DMS53 treated with DMSO at 0.1 percent for 48 hours (cell line): ENCODE data around the gene HSPBP1.
A peak's percentile ranks its signal among the peaks of the same experiment; 100 is the strongest.
"Not testable (repeated sequence)": the region's sequence is repeated elsewhere in the genome, so short reads cannot be mapped to it uniquely, and the experiment has no call there.

Experiments used
- DNase-seq: peaks from one replicate; lab custom pipeline; 2025; ENCODE audit not compliant: unreplicated experiment; lab: John Stamatoyannopoulos, UW

The HSPBP1 gene, protein sequence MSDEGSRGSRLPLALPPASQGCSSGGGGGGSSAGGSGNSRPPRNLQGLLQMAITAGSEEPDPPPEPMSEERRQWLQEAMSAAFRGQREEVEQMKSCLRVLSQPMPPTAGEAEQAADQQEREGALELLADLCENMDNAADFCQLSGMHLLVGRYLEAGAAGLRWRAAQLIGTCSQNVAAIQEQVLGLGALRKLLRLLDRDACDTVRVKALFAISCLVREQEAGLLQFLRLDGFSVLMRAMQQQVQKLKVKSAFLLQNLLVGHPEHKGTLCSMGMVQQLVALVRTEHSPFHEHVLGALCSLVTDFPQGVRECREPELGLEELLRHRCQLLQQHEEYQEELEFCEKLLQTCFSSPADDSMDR

DNA sequence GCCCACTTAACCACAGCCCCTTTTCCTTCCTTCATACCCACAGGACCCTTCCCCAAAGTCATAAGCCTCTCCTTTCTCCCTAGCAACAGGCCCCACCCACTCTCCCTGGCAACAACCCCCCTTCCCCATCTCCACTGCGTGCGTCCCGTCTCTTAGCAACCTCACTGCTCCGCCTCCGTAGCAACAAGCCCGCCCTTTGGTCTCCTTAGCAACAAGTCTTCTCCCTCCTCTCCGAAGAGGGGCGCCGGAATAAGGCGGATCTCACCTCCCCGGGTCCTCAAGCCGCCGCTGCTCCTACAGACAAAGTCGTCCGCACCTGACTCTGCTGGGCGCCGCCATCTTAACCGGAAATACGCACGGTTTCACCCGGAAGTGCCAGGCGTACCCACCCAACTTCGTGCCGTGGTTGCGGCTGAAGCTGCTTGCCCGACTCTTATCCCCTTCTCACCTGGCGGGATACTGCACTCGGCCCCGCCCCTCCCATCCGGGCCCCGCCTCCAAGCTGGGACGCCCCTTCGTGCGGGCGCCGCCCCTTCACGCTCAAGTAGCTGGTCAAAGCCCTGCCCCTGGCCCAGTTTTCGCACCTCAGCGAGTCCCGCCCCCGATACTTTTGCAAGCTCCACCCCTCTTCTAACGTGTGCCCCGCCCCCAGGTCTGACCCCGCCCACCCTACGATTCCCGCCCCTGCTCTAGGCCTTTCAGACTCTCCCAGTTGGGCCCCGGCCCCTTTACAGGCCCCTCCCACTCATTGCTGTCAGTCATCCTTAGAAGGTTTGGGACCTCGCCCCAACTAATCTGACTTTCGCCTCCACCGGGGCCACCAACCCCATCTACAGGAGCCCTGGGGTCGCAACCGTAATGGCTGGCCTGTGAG is at the start of gene HSPBP1:
Gene HSPBP1 (minus strand): TSS at position 341 of the 874 bp plus-strand sequence. CDS start 502 bp downstream, outside the sequence.
- peak; percentile 91 for DNase-seq

DNA sequence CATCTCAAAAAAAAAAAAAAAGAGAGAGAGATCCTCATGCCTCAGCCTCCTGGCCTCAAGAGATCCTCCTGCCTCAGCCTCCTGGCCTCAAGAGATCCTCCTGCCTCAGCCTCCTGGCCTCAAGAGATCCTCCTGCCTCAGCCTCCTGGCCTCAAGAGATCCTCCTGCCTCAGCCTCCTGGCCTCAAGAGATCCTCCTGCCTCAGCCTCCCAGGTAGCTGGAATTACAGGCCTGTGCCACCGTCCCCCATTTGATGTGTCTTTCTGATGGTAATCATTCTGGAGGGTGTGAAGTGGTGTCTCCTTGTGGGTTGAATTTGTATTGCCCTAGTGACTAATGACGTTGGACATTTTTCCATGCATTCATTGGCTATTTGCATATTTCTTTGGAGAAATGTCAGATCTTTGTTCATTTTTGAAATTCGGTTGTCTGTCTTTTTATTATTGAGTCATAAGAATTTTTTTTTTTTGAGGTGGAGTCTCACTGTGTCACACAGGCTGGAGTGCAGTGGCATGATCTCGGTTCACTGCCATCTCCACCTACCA is 48.9 kb upstream of the HSPBP1 start:
- not testable (repeated sequence) for DNase-seq

DNA sequence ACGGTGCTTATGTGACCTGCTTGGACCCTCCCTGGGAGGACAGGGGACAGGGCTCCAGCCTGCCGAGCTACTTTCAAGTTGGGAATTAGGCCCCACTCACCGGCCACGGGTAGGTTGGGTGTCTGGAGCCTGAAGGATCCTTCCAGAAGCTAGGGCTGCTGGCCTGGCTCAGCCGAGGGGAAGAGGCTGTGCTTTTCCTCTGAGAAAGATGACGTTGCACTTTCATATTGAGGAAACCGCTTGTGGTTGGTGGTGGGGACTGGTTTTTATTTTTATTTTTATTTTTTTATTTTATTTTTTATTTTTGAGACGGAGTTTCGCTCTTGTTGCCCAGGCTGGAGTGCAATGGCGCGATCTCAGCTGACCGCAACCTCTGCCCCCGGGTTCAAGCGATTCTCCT is 45.3 kb upstream of the HSPBP1 start, which contains the start of gene TMEM150B:
Gene TMEM150B (minus strand): TSS at position 170 of the 400 bp plus-strand sequence. CDS start 4,305 bp downstream, outside the sequence.
- DNase-seq: no peak

DNA sequence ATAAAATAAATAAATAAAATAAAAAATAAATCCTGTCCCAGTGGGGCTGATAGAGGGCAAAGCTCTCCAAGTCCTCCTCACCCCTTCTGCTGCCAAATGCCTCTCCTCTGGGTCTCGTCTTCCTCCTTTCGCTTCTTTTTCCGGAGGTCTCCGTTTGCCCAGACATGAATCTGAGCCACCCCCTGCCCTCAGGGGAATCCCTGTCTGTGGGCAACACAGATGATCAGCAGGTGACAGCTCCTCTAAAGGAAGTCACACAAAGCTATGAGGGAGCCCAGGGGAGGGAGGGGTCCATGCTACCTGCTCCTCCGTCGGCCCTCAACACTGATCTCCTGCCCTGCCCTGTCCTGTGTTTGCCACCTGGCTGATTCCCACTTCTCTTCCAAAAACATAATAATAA is 44.8 kb upstream of the HSPBP1 start:
- no peak for DNase-seq

DNA sequence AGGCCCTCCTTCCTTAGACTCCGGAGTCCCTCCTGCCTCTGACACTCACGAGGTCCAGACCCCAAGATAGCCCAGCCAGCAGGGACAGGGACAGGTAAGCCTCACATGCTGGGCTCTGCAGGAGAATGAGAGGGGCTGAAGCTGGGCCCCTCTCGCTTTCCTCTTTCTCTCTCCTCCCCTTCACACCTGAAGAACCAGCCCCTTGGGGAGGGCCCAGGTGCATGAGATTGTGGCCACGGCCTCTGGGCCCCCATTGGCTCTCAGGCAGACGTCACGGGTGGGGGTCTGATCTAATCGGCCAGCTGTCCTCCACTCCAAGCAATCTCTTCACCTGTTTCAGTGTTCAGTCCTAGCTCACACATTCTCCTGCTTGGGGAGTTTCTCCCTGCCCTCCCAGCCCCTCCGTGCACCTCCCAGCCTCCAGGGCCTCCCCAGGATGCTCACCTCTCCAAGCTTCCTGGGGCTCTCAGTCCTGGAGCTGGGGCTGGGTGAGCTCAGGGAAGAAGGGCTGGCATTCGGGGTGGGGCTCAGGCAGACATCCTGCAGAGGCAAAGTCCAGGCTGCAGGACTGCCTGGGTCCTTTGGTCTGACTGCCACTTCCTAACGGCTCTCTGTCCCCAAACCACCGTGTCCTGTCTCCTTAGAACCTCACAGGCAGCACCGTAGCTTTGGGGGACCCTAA is 42.4 kb upstream of the HSPBP1 start:
- no peak for DNase-seq

DNA sequence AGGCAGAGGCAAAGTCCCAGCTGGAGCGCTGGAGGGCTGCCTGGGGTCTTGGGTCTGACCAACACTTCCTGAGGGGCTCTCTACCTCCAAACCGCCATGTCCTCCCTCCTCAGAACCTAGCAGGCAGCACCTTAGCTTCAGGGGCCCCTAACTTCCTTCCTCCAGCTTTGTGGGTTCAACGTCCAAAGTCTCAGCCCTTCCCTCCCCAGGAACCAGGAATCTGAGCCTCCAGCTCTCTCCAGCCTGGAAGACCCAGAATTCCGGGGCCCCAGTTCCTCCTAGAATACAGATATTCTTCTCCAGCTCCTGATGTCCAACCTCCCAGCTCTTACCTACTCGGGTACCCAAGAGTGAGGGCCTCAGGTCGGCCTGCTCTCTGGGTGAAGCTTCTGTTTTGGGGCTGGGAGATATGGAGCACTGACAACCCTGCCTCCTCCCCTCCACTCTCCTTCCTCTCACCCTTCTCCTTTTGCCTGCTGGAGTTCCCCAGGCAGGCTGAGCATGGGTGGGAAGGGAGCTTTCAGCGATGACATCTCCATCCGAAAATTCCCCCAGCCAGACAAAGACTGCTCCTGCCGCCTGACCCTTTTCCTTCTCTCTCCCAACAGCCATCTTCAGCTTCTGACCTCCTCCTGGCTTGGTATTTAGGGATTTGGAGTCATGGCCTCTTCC is 41.7 kb upstream of the HSPBP1 start:
- no peak for DNase-seq

DNA sequence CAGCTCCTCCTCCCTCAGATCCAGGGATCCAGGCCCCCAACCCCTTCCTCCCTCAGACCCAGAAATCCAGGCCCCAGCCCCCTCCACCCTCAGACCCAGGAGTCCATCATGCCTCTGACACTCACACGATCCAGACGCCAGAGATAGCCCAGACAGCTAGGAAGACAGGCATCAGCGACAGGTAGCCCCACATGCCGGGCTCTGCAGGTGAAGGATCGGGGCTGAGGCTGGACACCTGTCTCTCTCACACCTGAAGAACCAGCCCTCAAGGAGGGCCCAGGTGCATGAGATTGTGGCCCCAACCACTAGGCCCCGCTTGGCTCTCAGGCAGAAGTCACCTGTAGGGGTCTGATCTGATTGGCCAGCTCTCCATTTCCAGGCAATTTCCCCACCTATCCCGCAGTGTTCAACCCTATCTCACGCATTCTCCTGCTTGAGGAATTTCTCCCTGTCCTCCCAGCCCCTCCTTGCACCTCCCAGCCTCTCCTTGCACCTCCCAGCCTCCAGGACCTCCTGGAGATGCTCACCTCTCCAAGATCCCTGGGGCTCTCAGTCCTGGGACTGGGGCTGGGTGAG is 41.0 kb upstream of the HSPBP1 start:
- DNase-seq: no peak

DNA sequence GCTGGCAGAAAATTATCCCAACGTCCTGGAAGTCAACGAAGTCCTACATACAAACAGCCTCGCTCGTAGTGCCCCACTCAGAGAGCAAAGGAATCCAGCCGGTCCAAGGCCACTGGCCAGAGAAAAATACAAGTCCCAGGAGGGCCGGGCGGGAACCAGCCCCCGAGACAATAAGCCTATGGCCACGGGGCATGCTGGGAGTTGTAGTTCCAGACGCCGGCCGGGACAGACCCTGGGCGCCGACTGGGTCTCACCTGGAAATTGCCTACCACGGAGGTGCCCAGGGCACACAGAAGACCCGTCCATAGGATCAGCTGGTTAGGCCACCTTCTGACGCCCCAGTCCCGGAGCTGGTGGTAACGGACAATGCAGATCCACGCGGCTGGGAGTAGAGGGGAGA is 39.9 kb upstream of the HSPBP1 start:
- DNase-seq: peak; percentile 73

DNA sequence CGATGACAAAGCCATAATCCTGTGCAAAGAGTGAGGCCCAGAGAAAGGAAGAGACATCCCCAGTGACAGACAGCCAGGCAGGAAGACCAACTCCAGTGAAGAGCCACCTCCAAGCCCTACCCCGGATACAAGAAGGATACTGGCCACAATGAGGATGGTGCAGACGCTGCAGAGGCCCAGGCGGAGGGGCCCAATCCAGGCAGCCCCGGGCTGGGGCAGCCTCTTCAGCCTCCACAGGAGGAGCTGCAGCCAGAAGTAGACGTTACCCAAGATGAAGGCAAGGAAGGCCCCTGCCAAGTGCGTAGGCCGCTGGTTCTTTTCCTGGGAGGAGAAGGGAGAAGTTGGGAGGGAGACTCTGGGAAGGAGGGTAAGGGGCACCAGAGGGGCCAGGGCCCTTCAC is 36.7 kb upstream of the HSPBP1 start:
- no peak for DNase-seq

DNA sequence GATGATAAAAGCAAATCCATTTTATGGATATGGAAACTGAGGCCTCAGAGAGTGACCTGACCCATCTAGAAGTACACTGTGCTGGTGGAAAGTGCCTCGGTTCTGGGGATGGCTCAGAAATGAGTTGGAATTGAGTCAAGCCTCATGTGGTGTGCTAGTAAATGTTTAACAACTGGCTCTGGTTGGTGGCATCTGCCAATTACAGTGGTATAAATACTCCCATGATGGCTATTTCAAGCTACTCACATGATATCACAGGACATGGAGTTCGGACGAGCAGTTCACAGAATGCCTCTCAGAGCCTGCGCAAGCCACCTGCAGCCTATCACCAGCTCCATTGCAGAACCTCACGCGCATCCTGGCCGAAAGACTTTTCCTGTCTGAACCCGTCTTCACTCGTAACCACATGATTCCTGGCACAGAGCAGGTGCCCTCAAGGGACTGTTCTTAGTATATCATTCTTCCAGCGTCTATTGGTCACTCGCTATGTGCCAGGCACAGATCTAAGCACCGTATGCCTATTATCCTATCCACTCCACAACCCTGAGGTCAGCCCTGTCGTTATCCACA is 36.1 kb upstream of the HSPBP1 start:
- DNase-seq: no peak

DNA sequence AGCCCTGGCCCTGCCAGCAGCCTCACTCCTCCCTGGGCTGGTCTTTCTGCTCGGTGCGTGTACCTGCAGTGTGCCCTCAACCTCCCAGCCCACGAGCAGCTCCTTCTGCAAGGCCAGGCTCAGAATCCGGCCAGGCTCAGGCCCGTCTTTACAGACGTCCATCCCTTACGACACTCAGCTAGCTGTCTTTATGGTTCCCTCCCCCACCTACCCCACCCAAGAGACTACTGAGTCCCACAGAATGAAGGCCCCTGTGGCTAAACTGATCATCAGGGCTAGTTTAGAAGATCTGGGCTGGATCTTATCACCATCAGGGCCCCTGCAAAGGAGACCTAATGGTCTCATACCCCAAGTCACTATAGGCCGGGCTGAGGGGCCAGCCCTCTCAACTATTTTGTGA is 34.5 kb upstream of the HSPBP1 start:
- no peak for DNase-seq

DNA sequence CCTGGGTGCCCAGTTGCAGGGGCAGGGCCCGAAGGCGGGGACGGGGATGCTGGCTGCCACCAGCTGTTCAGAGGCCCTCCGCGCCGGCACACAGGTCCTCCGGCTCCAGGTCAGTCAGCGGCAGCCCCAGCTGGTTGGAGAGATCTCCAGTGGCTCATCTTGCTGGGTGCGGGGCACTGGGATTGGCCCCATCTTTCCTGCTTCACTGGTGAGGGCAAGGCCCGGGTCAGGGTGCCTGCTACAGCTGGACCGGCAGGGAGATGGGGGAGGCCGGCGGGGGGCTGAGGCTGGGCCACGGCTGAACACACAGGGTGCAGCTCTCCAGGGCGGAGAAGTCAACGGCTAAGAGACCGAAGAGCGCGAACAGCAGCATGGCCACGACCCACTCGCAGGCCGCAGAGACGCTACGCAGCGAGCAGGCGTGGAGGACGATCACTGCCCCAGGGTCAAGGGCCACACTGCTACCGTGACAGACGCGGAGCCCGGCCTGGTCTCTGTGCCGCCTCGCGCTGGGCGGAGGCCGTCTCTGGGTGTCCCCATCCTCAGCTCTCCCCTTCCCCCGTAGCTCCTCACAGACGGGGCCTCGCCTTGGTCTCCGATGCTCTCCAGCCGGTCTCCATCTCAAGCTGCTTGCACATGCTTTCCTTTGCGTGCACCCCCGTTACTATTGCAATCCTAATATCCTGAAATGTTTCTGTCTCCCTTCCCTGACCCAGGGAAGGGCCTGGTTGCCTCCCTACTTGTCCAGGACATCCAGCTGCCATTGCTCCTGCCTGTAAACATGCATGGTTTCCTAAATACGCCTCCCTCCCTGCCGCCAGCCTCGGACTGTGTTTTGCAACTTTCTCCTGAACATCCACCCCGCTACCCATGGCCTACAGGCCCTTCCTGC is 33.0 kb upstream of the HSPBP1 start:
- DNase-seq: no peak

DNA sequence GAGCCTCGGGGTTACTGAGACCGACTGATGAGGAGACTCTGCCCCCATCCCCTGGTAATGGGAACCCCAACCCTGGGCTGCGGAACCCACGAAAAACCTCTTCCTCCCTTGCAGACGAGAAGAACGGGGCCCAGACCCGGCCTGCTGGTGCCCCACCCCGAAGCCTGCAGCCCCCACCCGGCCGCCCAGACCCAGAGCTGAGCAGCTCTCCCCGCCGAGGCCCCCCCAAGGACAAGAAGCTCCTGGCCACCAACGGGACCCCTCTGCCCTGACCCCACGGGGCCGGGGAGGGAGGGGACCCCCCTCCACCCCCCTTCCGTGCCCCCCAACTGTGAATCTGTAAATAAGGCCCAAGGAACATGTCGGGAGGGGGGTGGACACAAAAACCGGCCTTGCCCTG is 31.9 kb upstream of the HSPBP1 start:
- DNase-seq: no peak

DNA sequence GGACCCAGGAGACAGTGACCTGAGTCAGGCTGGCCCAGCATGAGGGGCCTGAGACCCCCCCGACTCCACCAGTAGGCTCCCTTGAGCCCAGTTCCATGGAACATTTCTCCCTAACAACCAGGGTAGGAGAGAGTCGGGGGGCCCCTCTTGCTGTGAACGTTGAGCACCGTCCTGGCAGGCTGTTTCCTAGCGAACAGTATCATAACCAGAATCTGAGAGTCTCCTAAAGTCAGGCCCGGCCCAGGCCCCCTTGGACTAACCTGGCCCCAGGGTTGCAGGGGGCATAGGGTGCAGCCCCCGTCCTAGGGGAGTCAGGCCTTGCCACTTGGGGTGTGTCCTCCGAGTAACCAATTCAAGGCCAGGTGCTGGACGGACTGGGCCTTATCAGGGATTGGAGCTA is 31.5 kb upstream of the HSPBP1 start:
- DNase-seq: no peak

DNA sequence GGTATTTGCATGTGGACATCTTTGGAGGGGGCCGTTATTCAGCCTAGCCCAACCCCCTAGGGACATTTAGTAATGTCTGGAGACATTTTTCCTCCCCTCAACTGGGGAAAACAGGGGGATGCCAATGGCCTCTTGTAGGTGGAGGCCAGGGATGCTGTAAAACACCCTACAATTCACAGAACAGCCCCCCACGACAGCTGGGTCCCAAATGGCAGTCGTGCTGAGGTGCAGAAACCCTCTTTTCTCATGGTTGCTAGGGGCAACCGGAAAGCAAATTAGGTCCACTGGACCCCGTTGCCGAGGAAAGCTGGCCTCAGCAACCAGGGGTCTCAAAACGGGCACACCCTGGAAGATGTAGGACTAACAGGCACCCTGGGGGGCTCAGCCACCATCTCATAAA is 30.6 kb upstream of the HSPBP1 start:
- DNase-seq: no peak

DNA sequence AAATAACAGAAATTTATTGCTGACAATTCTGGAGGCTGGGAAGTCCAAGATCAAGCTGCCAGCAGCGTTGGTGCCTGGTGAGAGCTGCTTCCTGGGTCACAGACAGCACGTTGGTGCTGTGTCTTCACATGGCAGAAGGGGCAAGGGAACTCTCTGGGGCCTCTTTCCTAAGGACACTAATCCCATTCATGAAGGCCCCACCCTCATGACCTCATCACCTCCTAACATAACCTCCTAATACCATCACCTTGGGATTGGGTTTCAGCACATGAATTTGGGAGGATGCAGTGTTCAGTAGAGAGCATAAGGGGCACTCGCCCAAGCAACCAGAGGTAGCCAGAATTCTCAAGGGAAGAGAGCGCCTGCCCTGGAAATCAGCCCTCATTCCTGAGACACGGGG is 29.5 kb upstream of the HSPBP1 start:
- DNase-seq: no peak

DNA sequence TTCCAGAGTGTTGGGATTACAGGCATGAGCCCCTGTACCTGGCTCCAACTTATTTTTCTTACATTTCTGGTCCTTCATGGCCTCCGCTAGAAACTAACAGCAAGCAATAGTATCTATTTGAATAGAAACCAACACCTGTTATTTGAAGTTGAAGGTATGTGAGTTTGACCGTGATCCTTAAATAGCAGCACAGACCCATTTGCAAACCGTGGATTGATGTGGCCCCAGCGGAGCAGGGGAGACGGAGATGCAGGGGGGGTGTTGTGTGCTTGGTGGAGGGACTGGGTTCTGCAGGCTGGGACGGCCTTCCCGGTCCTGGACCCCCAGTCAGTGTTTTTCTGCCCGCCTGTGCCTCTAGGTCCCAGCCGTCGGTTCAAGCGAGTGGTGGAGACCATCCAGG is 28.4 kb upstream of the HSPBP1 start:
- DNase-seq: no peak

DNA sequence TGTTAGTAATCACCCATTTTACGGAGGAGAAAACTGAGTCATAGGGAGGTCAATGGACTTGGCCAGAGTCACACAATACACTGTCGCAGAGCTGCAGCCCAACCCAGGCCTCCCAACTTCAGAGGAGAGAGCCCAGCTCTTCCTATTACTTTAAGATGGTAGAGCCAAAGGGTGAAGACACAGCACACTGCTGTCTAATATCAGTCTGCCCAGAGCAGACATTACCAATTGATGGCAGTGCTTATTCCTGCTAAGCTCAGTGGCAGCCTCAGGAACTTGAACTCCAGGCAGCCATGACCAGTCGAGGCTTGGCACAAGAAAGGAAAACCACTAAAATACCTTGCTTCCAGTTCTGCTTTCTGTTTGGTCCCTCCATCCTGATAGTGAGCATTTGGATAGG is 26.8 kb upstream of the HSPBP1 start:
- no peak for DNase-seq

DNA sequence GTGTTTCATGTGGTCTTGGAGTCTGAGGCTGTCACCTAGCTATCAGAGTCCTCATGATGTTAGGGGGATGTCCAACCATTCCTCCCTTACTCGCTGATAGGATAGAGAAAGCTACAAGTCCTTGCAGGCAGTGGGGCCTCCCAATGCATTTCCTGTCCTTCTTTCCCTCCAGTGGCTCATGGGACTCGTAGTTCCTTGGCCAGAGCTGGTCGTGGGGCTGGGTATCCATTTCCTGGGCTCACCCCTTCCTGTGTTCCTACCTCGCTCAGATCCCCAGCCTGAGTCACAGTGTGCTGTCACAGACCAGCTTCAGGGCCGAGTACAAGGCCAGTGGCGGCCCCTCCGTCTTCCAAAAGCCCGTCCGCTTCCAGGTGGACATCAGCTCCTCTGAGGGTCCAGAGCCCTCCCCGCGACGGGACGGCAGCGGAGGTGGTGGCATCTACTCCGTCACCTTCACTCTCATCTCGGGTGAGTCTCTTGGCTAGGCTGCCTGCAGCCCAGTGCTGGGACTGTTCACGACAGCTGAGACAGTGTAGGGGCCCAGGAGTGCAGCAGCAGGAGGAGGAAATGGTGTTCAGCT is 26.2 kb upstream of the HSPBP1 start:
- no peak for DNase-seq
